Astrocyte (in vitro differentiated cells and primary cell): ENCODE results near the gene PI4KA. TPM values are rescaled to one million over a fixed set of nuclear protein-coding genes. Genes with fewer than 3 reads are reported as not detected.
A peak's percentile ranks its signal among the peaks of the same experiment; 100 is the strongest.
"Not testable (repeated sequence)": the region's sequence is repeated elsewhere in the genome, so short reads cannot be mapped to it uniquely, and the experiment has no call there.

ENCODE experiments used
- DNase-seq: peaks from one replicate; pipeline ENCODE4 v3.0.0-alpha.2; 2010; ENCODE audit warnings: low read depth
- FAIRE-seq: peaks from 2 replicates; lab custom pipeline; 2011; peaks lifted over from hg19 to GRCh38; lab: Jason Lieb, UNC
- H2AFZ ChIP-seq: 2 replicates; pipeline ENCODE4 v1.6.0; 2012; ENCODE audit warnings: low read depth, low read length, inconsistent platforms
- H3K27ac ChIP-seq: 2 replicates; pipeline ENCODE4 v1.5.1; 2011; ENCODE audit warnings: low read depth, low read length, inconsistent platforms
- H3K27me3 ChIP-seq: 2 replicates; pipeline ENCODE4 v1.6.0; 2011; ENCODE audit warnings: low read length, inconsistent platforms; ENCODE audit not compliant: insufficient read depth
- H3K36me3 ChIP-seq: 2 replicates; pipeline ENCODE4 v1.5.1; 2011; ENCODE audit warnings: low read length, inconsistent platforms; ENCODE audit not compliant: insufficient read depth
- H3K4me1 ChIP-seq: 2 replicates; pipeline ENCODE4 v1.5.1; 2011; ENCODE audit warnings: low read length, inconsistent platforms; ENCODE audit not compliant: insufficient read depth
- H3K4me2 ChIP-seq: 2 replicates; pipeline ENCODE4 v1.6.0; 2012; ENCODE audit warnings: low read length, inconsistent platforms
- H3K4me3 ChIP-seq: 2 replicates; pipeline ENCODE4 v1.5.1; 2011; ENCODE audit warnings: low read depth, mild to moderate bottlenecking, low read length, inconsistent platforms; ENCODE audit not compliant: insufficient read depth
- H3K79me2 ChIP-seq: 2 replicates; pipeline ENCODE4 v1.6.0; 2012; ENCODE audit warnings: mild to moderate bottlenecking, low read length, inconsistent platforms; ENCODE audit not compliant: insufficient read depth
- H3K9ac ChIP-seq: 2 replicates; pipeline ENCODE4 v1.6.0; 2012; ENCODE audit warnings: mild to moderate bottlenecking, low read length, inconsistent platforms
- H3K9me3 ChIP-seq: 2 replicates; pipeline ENCODE4 v1.5.1; 2012; ENCODE audit warnings: low read depth, mild to moderate bottlenecking, low read length, inconsistent platforms; ENCODE audit not compliant: insufficient read depth
- H4K20me1 ChIP-seq: 2 replicates; pipeline ENCODE4 v1.6.0; 2012; ENCODE audit warnings: low read length, inconsistent platforms; ENCODE audit not compliant: insufficient read depth
- H3K27ac Mint-ChIP-seq: one replicate; pipeline ENCODE4 v1.8.0; 2021; ENCODE audit warnings: mild to moderate bottlenecking, mixed read lengths; ENCODE audit not compliant: unreplicated experiment
- H3K27me3 Mint-ChIP-seq: one replicate; pipeline ENCODE4 v1.8.0; 2021; ENCODE audit warnings: low read depth, mixed read lengths; ENCODE audit not compliant: unreplicated experiment
- H3K36me3 Mint-ChIP-seq: one replicate; pipeline ENCODE4 v1.8.0; 2021; ENCODE audit warnings: low read depth, mixed read lengths; ENCODE audit not compliant: unreplicated experiment
- H3K4me1 Mint-ChIP-seq: one replicate; pipeline ENCODE4 v1.8.0; 2021; ENCODE audit warnings: low read depth, mixed read lengths; ENCODE audit not compliant: unreplicated experiment
- H3K4me3 Mint-ChIP-seq: one replicate; pipeline ENCODE4 v1.8.0; 2021; ENCODE audit warnings: mild to moderate bottlenecking, moderate library complexity, mixed read lengths; ENCODE audit not compliant: unreplicated experiment
- H3K9me3 Mint-ChIP-seq: one replicate; pipeline ENCODE4 v1.8.0; 2021; ENCODE audit warnings: mild to moderate bottlenecking, mixed read lengths; ENCODE audit not compliant: unreplicated experiment
- EZH2 ChIP-seq: IDR thresholded peaks from 2 replicates; pipeline ENCODE4 v1.6.1; 2012; ENCODE audit warnings: mild to moderate bottlenecking, low read length, inconsistent platforms; ENCODE audit not compliant: insufficient read depth
- total RNA-seq: library from RNA; stranded (reverse); gene quantifications from 2 replicates; pipeline ENCODE4 v1.2.1, GENCODE V29; 2021
- TF ChIP-seq, protein P1 (sequence below): IDR thresholded peaks from 2 replicates; pipeline ENCODE4 v1.5.1; 2011; ENCODE audit warnings: low read depth, mild to moderate bottlenecking, inconsistent platforms, low read length, moderate library complexity; ENCODE audit not compliant: insufficient read depth

The PI4KA gene
- total RNA-seq, 1 donor from 2014 or later, result 35.9 TPM

- Mint-ChIP-seq H3K27me3 (no peaks in the 10 kb centered on the region), H3K27ac (no peak within 1 kb of the TSS), H3K4me1 (peaks cover 8% of the 10 kb centered on the region), H3K4me3 (no peak within 1 kb of the TSS), H3K36me3 (peaks cover 4% of the 10 kb centered on the region), H3K9me3 (no peaks in the 10 kb centered on the region)
- H3K27me3 ChIP-seq, result no peaks in the 10 kb centered on the region
- no peak for TF ChIP-seq EZH2
- TF ChIP-seq, protein P1, sequence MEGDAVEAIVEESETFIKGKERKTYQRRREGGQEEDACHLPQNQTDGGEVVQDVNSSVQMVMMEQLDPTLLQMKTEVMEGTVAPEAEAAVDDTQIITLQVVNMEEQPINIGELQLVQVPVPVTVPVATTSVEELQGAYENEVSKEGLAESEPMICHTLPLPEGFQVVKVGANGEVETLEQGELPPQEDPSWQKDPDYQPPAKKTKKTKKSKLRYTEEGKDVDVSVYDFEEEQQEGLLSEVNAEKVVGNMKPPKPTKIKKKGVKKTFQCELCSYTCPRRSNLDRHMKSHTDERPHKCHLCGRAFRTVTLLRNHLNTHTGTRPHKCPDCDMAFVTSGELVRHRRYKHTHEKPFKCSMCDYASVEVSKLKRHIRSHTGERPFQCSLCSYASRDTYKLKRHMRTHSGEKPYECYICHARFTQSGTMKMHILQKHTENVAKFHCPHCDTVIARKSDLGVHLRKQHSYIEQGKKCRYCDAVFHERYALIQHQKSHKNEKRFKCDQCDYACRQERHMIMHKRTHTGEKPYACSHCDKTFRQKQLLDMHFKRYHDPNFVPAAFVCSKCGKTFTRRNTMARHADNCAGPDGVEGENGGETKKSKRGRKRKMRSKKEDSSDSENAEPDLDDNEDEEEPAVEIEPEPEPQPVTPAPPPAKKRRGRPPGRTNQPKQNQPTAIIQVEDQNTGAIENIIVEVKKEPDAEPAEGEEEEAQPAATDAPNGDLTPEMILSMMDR, result no peak
- no peak within 1 kb of the TSS for H3K4me2 ChIP-seq
- peaks cover 16% of the 10 kb centered on the region for H3K4me1 ChIP-seq
- no peak within 1 kb of the TSS for H3K27ac ChIP-seq
- peaks cover 3% of the 10 kb centered on the region for H3K36me3 ChIP-seq
- H4K20me1 ChIP-seq, result no peaks in the 10 kb centered on the region
- DNase-seq, result no peak
- H3K4me3 ChIP-seq, result no peak within 1 kb of the TSS
- no peaks in the 10 kb centered on the region for H3K79me2 ChIP-seq
- H2AFZ ChIP-seq, result no peak within 1 kb of the TSS
- H3K9ac ChIP-seq, result no peak within 1 kb of the TSS
- H3K9me3 ChIP-seq, result no peaks in the 10 kb centered on the region
- no peak for FAIRE-seq
These were observed 84.8 kb downstream of the PI4KA start, which contains the start of gene SERPIND1 for GRCh38 chr22:20773793-20774212. Gene SERPIND1 (plus strand): TSS chr22:20774113. CDS start chr22:20779313, 5,200 bp downstream.

DNA sequence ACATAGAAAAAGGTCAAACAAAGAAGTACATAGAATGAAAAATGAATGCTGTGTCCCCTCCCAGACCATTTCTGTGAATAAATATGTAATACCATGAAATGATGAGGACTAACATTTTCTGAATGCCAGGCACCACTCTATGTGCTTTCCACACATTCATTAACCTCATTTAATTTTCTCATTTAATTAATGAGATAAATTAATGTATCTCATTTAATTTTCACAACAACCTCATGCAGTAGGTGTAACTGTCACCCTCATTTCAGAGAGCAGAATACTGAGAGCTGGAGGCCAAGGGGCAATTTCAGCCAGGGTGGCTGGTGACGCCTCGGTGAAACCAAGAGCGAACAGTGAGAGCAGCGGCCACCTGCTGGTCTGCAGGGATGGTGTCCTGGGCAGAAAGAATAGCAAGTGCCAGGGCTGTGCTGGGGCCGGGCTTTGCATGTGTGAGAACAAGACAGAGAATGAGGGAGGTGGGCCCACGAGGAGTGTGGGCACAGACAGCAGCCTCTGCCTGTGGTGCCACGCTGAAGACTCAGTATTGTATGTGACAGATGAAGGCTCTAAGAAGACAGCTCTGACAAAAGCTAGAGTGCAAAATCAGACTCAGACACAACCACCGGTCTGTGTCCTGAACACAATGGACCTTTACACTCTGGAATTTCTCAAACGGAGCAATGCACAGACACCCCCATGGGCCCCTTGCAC, 86.5 kb downstream of the PI4KA start:
- Histone ChIP-seq H4K20me1 (no peaks in the 10 kb centered on the region), H3K79me2 (no peaks in the 10 kb centered on the region), H3K36me3 (peaks cover 5% of the 10 kb centered on the region), H3K4me3 (no peak overlapping the region), H2AFZ (no peak overlapping the region), H3K27ac (no peak overlapping the region), H3K4me1 (no peaks in the 10 kb centered on the region), H3K9ac (no peak overlapping the region), H3K4me2 (no peak overlapping the region), H3K27me3 (no peaks in the 10 kb centered on the region), H3K9me3 (no peaks in the 10 kb centered on the region)
- no peak for DNase-seq
- Mint-ChIP-seq H3K27ac (no peak overlapping the region), H3K27me3 (no peaks in the 10 kb centered on the region), H3K4me3 (no peak overlapping the region), H3K4me1 (no peaks in the 10 kb centered on the region), H3K9me3 (peaks cover 2% of the 10 kb centered on the region), H3K36me3 (peaks cover 4% of the 10 kb centered on the region)
- no peak for TF ChIP-seq EZH2
- TF ChIP-seq, protein P1, result peak; percentile 11
- no peak for FAIRE-seq

DNA sequence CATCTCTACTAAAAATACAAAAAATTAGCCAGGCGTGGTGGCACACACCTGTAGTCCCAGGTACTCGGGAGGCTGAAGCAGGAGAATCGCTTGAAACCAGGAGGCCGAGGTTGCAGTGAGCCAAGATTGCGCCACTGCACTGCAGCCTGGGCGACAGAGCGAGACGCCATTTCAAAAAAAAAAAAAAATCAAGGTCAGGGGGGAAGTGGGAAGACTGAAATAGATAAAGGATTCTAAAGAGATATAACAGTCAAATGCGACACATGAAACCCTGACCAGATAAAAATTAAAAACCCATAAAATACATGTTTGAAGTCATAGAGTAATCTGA, 89.2 kb downstream of the PI4KA start:
- H3K4me1 Mint-ChIP-seq, H3K4me2 ChIP-seq, H3K9me3 ChIP-seq, H3K27ac ChIP-seq, H3K4me1 ChIP-seq, FAIRE-seq, DNase-seq, H3K27me3 Mint-ChIP-seq, H3K9ac ChIP-seq, H2AFZ ChIP-seq, H3K27me3 ChIP-seq, H3K4me3 ChIP-seq, H3K9me3 Mint-ChIP-seq, H3K79me2 ChIP-seq, H3K27ac Mint-ChIP-seq, H4K20me1 ChIP-seq, H3K4me3 Mint-ChIP-seq: not testable (repeated sequence)
- peaks cover 12% of the 10 kb centered on the region for H3K36me3 ChIP-seq
- peaks cover 12% of the 10 kb centered on the region for H3K36me3 Mint-ChIP-seq
